Neural progenitor cell (in vitro differentiated cells): ENCODE measurements around the gene FBXO40. TPM values are rescaled to one million over a fixed set of nuclear protein-coding genes. Genes with fewer than 3 reads are reported as not detected.

Experiments used
- DNase-seq: peaks from one replicate; pipeline ENCODE4 v3.0.0-alpha.2; 2016; ENCODE audit warnings: low spot score
- H2AFZ ChIP-seq: fragments of 200-600 bp; sonication (generic); replicated peaks from 2 replicates; pipeline ENCODE4 v1.6.1; 2016; ENCODE audit warnings: antibody characterized with exemption
- H3F3A ChIP-seq: fragments of 200-600 bp; sonication (generic); 2 replicates; pipeline ENCODE4 v1.6.1; 2016; ENCODE audit warnings: antibody characterized with exemption, low read depth
- H3K27ac ChIP-seq: fragments of 200-600 bp; sonication (generic); 2 replicates; pipeline ENCODE4 v1.5.1; 2016; ENCODE audit warnings: mild to moderate bottlenecking
- H3K27me3 ChIP-seq: fragments of 200-600 bp; sonication (generic); 2 replicates; pipeline ENCODE4 v1.6.1; 2016; ENCODE audit warnings: mild to moderate bottlenecking, moderate library complexity
- H3K36me3 ChIP-seq: fragments of 200-600 bp; sonication (generic); 2 replicates; pipeline ENCODE4 v1.5.1; 2016
- H3K4me1 ChIP-seq: fragments of 200-600 bp; sonication (generic); 2 replicates; pipeline ENCODE4 v1.6.1; 2016; ENCODE audit warnings: mixed run types
- H3K4me2 ChIP-seq: fragments of 200-600 bp; sonication (generic); 2 replicates; pipeline ENCODE4 v1.6.1; 2016
- H3K4me3 ChIP-seq: fragments of 200-600 bp; sonication (generic); 2 replicates; pipeline ENCODE4 v1.5.1; 2016
- H3K79me2 ChIP-seq: fragments of 200-600 bp; sonication (generic); 2 replicates; pipeline ENCODE4 v1.6.1; 2016; ENCODE audit warnings: low read depth
- H3K9ac ChIP-seq: fragments of 200-600 bp; sonication (generic); 2 replicates; pipeline ENCODE4 v1.6.1; 2016
- H3K9me3 ChIP-seq: fragments of 200-600 bp; sonication (generic); 2 replicates; pipeline ENCODE4 v1.5.1; 2016; ENCODE audit warnings: low read depth
- H4K20me1 ChIP-seq: fragments of 200-600 bp; sonication (generic); 2 replicates; pipeline ENCODE4 v1.6.1; 2016; ENCODE audit warnings: low read depth
- H3K27ac Mint-ChIP-seq: 3 replicates; pipeline ENCODE4 v1.8.0; 2021; ENCODE audit warnings: mixed read lengths
- H3K27me3 Mint-ChIP-seq: 2 replicates; pipeline ENCODE4 v1.8.0; 2022; ENCODE audit warnings: low read depth, mild to moderate bottlenecking, inconsistent platforms, moderate library complexity, mixed read lengths; ENCODE audit not compliant: insufficient read depth
- H3K36me3 Mint-ChIP-seq: 3 replicates; pipeline ENCODE4 v1.8.0; 2021; ENCODE audit warnings: mixed read lengths
- H3K4me1 Mint-ChIP-seq: 3 replicates; pipeline ENCODE4 v1.8.0; 2021; ENCODE audit warnings: mixed read lengths
- H3K4me3 Mint-ChIP-seq: 3 replicates; pipeline ENCODE4 v1.8.0; 2021; ENCODE audit warnings: mild to moderate bottlenecking, moderate library complexity, mixed read lengths
- H3K9me3 Mint-ChIP-seq: 3 replicates; pipeline ENCODE4 v1.8.0; 2020; ENCODE audit warnings: mixed read lengths
- EZH2 ChIP-seq: fragments of 200-600 bp; sonication (generic); IDR thresholded peaks from 2 replicates; pipeline ENCODE4 v1.6.1; 2017; ENCODE audit warnings: antibody characterized with exemption, mild to moderate bottlenecking, moderate library complexity
- EZH2phosphoT487 ChIP-seq: fragments of 200-600 bp; sonication (generic); IDR thresholded peaks from 2 replicates; pipeline ENCODE4 v1.6.1; 2017; ENCODE audit warnings: antibody characterized with exemption
- total RNA-seq: library from RNA; depleted of rRNA; stranded (reverse); fragments of >200 nt; gene quantifications from 2 replicates; pipeline ENCODE4 v1.2.3, GENCODE V29; 2015; ENCODE audit warnings: low replicate concordance
- TF ChIP-seq, protein P1 (sequence below): fragments of 200-600 bp; sonication (generic); IDR thresholded peaks from 2 replicates; pipeline ENCODE4 v1.5.1; 2017; ENCODE audit warnings: antibody characterized with exemption, mild to moderate bottlenecking

The FBXO40 gene
- total RNA-seq, 1 donor from 2014 or later: not detected

DNA sequence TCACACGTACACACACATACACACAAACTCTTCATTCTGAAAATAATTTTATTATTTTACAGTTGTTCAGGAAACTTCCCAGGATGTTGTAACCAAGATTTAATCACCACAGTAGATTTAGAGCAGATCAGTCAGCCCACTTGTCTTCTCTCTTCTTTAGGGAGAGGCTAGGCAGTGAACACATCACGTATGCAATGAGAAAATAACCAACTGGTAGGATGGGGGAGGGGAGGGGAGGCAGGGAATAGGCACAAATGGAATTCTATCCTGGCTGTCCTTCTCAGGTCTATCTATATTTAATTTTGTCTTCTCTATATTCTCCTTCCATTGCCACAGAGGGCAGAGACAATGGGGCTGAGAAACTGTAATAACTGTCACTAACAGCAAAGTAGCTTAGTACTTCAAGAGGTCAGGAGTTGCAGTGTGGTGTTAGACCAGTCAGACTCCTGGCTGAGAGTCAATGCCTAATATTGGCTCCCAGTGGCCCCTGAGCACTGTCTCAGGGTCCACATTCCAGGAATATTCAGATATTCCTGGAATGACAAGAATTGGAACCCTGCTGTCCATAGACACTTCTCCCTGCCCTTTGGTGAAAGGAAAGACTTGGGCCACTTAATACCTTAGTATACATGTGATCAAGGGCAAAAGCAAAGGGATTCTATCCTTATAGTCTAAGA lies 70.1 kb downstream of the FBXO40 start:
- Mint-ChIP-seq H3K4me1 (peaks cover 5% of the 10 kb centered on the region), H3K9me3 (no peaks in the 10 kb centered on the region), H3K27me3 (peaks cover 3% of the 10 kb centered on the region), H3K36me3 (peaks cover 34% of the 10 kb centered on the region), H3K4me3 (no peak overlapping the region), H3K27ac (no peak overlapping the region)
- no peak for DNase-seq
- Histone ChIP-seq H3K79me2 (no peaks in the 10 kb centered on the region), H3K9ac (no peak overlapping the region), H3K36me3 (no peaks in the 10 kb centered on the region), H3K4me1 (no peaks in the 10 kb centered on the region), H3K4me2 (no peak overlapping the region), H3K4me3 (no peak overlapping the region), H3K27ac (no peak overlapping the region), H4K20me1 (no peaks in the 10 kb centered on the region), H3F3A (no peaks in the 10 kb centered on the region), H3K9me3 (no peaks in the 10 kb centered on the region), H2AFZ (no peak overlapping the region), H3K27me3 (no peaks in the 10 kb centered on the region)
- no peak for TF ChIP-seq EZH2
- no peak for TF ChIP-seq EZH2phosphoT487

DNA sequence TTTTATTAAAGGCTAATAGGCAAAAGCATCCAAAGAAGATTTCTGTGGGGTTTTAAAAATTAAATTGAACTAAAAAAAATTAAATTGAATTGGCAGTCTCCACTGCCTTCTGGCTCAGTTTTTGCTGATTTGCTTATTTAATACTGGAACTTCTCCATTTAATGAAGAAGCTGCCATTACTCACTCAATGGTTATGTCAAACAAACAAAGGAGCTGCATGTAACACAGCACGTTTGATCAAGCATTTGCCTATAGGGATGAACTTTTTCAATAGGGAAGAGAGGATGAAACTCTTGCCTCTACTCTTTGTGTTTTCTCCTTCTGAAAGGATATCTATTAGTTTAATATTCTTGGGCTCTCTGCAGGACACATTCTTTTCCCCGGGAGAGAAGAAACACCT lies 72.3 kb downstream of the FBXO40 start:
- Mint-ChIP-seq H3K4me3 (no peak overlapping the region), H3K36me3 (peaks cover 38% of the 10 kb centered on the region)

DNA sequence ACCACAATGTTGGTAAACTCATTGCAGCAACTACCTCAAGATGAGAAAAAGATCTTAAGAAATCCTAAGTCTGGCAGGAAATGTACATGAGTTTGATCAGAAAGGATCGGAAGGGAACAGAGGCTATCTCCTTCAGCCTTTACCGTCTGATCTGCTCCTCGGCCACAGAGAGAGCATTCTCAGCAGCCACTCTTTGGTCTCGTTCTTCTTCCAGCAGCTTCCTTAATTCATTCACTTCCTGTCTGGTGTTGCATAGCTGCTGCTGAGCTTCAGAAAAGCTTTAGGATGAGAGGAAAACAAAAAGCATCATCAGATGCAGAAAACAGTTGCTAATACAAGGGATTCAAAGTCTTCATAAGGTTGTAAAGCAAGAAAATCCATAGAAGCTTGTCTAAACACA lies 74.2 kb downstream of the FBXO40 start:
- H3K27ac ChIP-seq: no peak overlapping the region
- Mint-ChIP-seq H3K4me3 (no peak overlapping the region), H3K27ac (no peak overlapping the region), H3K27me3 (peaks cover 3% of the 10 kb centered on the region), H3K4me1 (peaks cover 5% of the 10 kb centered on the region), H3K9me3 (no peaks in the 10 kb centered on the region), H3K36me3 (peaks cover 36% of the 10 kb centered on the region)
- DNase-seq: no peak
- H3K4me2 ChIP-seq: no peak overlapping the region
- H2AFZ ChIP-seq: no peak overlapping the region
- no peaks in the 10 kb centered on the region for H3K27me3 ChIP-seq
- H3K9me3 ChIP-seq: no peaks in the 10 kb centered on the region
- no peaks in the 10 kb centered on the region for H3K36me3 ChIP-seq
- H3F3A ChIP-seq: no peaks in the 10 kb centered on the region
- TF ChIP-seq, protein P1, sequence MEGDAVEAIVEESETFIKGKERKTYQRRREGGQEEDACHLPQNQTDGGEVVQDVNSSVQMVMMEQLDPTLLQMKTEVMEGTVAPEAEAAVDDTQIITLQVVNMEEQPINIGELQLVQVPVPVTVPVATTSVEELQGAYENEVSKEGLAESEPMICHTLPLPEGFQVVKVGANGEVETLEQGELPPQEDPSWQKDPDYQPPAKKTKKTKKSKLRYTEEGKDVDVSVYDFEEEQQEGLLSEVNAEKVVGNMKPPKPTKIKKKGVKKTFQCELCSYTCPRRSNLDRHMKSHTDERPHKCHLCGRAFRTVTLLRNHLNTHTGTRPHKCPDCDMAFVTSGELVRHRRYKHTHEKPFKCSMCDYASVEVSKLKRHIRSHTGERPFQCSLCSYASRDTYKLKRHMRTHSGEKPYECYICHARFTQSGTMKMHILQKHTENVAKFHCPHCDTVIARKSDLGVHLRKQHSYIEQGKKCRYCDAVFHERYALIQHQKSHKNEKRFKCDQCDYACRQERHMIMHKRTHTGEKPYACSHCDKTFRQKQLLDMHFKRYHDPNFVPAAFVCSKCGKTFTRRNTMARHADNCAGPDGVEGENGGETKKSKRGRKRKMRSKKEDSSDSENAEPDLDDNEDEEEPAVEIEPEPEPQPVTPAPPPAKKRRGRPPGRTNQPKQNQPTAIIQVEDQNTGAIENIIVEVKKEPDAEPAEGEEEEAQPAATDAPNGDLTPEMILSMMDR: no peak
- TF ChIP-seq EZH2 (no peak), EZH2phosphoT487 (no peak)
- no peak overlapping the region for H3K9ac ChIP-seq
- H4K20me1 ChIP-seq: no peaks in the 10 kb centered on the region
- H3K4me3 ChIP-seq: no peak overlapping the region
- no peaks in the 10 kb centered on the region for H3K79me2 ChIP-seq
- H3K4me1 ChIP-seq: no peaks in the 10 kb centered on the region

More for the DNA sequence above, 72.3 kb downstream of the FBXO40 start:
- Mint-ChIP-seq H3K27me3 (peaks cover 3% of the 10 kb centered on the region), H3K4me1 (peaks cover 5% of the 10 kb centered on the region), H3K27ac (no peak overlapping the region), H3K9me3 (no peaks in the 10 kb centered on the region)
- no peak overlapping the region for H3K4me3 ChIP-seq
- no peak for DNase-seq
- no peaks in the 10 kb centered on the region for H3F3A ChIP-seq
- H3K4me1 ChIP-seq: no peaks in the 10 kb centered on the region
- H3K27ac ChIP-seq: no peak overlapping the region
- no peaks in the 10 kb centered on the region for H3K27me3 ChIP-seq
- no peaks in the 10 kb centered on the region for H4K20me1 ChIP-seq
- no peak overlapping the region for H3K4me2 ChIP-seq
- no peaks in the 10 kb centered on the region for H3K79me2 ChIP-seq
- H3K9ac ChIP-seq: no peak overlapping the region
- no peak overlapping the region for H2AFZ ChIP-seq
- TF ChIP-seq EZH2phosphoT487 (no peak), EZH2 (no peak)
- TF ChIP-seq, protein P1: no peak
- no peaks in the 10 kb centered on the region for H3K9me3 ChIP-seq
- no peaks in the 10 kb centered on the region for H3K36me3 ChIP-seq

DNA sequence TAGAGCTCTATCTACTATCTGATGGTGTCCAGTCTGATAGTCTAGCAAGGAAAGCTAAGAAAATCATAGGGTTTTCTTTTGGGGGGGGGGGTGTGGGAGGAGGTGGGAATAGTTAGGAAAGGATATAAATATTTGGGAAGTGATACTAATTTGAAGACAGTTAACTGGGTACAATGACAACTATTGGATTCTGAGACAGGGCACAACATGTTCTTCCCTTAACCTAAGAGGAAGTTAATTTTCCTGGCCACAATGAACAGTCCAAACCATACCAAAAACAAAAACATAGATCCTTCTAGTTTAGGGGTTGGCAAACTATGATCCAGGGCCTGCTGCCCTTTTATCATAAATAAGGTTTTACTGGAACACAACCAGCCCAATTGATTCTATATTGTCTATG lies 77.5 kb downstream of the FBXO40 start:
- peaks cover 28% of the 10 kb centered on the region for H3K36me3 Mint-ChIP-seq
- DNase-seq: no peak
- no peak overlapping the region for H3K9ac ChIP-seq
- H3K9me3 ChIP-seq: no peaks in the 10 kb centered on the region
- no peaks in the 10 kb centered on the region for H3K79me2 ChIP-seq
- no peak overlapping the region for H3K4me3 ChIP-seq
- no peak overlapping the region for H3K27ac Mint-ChIP-seq
- H3K27ac ChIP-seq: no peak overlapping the region
- H3K4me1 Mint-ChIP-seq: peaks cover 3% of the 10 kb centered on the region
- H3K27me3 Mint-ChIP-seq: no peaks in the 10 kb centered on the region
- H3K9me3 Mint-ChIP-seq: no peaks in the 10 kb centered on the region
- H3K27me3 ChIP-seq: no peaks in the 10 kb centered on the region
- H3F3A ChIP-seq: no peaks in the 10 kb centered on the region
- no peak overlapping the region for H3K4me2 ChIP-seq
- no peaks in the 10 kb centered on the region for H4K20me1 ChIP-seq
- TF ChIP-seq EZH2: no peak
- TF ChIP-seq, protein P1: no peak
- TF ChIP-seq EZH2phosphoT487: no peak
- H3K36me3 ChIP-seq: no peaks in the 10 kb centered on the region
- no peak overlapping the region for H2AFZ ChIP-seq
- H3K4me3 Mint-ChIP-seq: no peak overlapping the region
- no peaks in the 10 kb centered on the region for H3K4me1 ChIP-seq
